RWPE2 (cell line): ENCODE measurements around the gene BMS1.
"Not testable (repeated sequence)": the region's sequence is repeated elsewhere in the genome, so short reads cannot be mapped to it uniquely, and the experiment has no call there.

ENCODE experiments used
- ATAC-seq: fragments of 200-7000 bp; cut with Tn5 transposase; 3 replicates; pipeline ENCODE4 v1.9.1; 2021; ENCODE audit warnings: low read depth
- DNase-seq: peaks from one replicate; pipeline ENCODE4 v3.0.0-alpha.2; 2020; ENCODE audit warnings: low spot score
- H3K27ac ChIP-seq: fragments of 450-650 bp; 2 replicates; pipeline ENCODE4 v1.5.1; 2017; ENCODE audit warnings: mild to moderate bottlenecking; ENCODE audit not compliant: poor library complexity, severe bottlenecking
- H3K27me3 ChIP-seq: fragments of 250-450 bp; sonication (Bioruptor Pico); 2 replicates; pipeline ENCODE4 v1.5.1; 2021; ENCODE audit warnings: mild to moderate bottlenecking, moderate library complexity; ENCODE audit not compliant: insufficient read depth, poor library complexity, severe bottlenecking
- H3K36me3 ChIP-seq: fragments of 250-450 bp; sonication (Bioruptor Pico); 2 replicates; pipeline ENCODE4 v1.5.1; 2020; ENCODE audit warnings: low read depth, mild to moderate bottlenecking, moderate library complexity
- H3K4me1 ChIP-seq: fragments of 250-450 bp; sonication (Bioruptor Pico); 2 replicates; pipeline ENCODE4 v1.5.1; 2021; ENCODE audit warnings: mild to moderate bottlenecking, moderate library complexity; ENCODE audit not compliant: insufficient read depth, poor library complexity, severe bottlenecking
- H3K4me3 ChIP-seq: fragments of 250-450 bp; sonication (Bioruptor Pico); 2 replicates; pipeline ENCODE4 v1.5.1; 2021; ENCODE audit warnings: mild to moderate bottlenecking, moderate library complexity; ENCODE audit not compliant: severe bottlenecking
- H3K9me3 ChIP-seq: fragments of 250-450 bp; sonication (Bioruptor Pico); 2 replicates; pipeline ENCODE4 v1.5.1; 2021; ENCODE audit warnings: mild to moderate bottlenecking, moderate library complexity; ENCODE audit not compliant: severe bottlenecking
- TF ChIP-seq, protein P1 (sequence below): fragments of 450-650 bp; IDR thresholded peaks from one replicate; pipeline ENCODE4 v1.5.1; 2017; ENCODE audit warnings: mild to moderate bottlenecking, moderate library complexity; ENCODE audit not compliant: poor library complexity, severe bottlenecking

The BMS1 gene

DNA sequence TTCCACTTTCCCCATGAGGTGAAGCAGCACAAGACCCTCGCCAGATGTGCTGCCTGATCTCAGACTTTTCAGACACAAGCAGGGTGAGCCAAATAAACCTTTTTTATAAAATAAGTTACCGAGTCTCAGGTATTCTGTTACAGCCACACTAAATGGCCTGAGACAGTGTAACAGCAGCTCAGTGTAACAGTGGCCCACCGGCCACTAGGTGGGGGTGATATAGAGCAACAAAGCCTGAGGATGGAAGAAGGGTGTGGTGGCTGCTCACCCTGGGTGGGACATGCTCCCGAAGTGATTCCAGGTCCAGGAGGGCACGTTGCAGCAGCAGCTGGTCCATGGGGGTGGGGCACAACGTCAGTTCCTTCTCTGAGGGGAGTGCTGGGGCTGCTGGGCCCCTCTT lies 44.6 kb downstream of the BMS1 start:
- Histone ChIP-seq H3K4me3 (no peak overlapping the region), H3K27ac (no peak overlapping the region), H3K4me1 (no peaks in the 10 kb centered on the region), H3K9me3 (no peaks in the 10 kb centered on the region), H3K27me3 (no peaks in the 10 kb centered on the region), H3K36me3 (peaks cover 49% of the 10 kb centered on the region)
- DNase-seq (no peak), ATAC-seq (no peak)
- TF ChIP-seq, protein P1, sequence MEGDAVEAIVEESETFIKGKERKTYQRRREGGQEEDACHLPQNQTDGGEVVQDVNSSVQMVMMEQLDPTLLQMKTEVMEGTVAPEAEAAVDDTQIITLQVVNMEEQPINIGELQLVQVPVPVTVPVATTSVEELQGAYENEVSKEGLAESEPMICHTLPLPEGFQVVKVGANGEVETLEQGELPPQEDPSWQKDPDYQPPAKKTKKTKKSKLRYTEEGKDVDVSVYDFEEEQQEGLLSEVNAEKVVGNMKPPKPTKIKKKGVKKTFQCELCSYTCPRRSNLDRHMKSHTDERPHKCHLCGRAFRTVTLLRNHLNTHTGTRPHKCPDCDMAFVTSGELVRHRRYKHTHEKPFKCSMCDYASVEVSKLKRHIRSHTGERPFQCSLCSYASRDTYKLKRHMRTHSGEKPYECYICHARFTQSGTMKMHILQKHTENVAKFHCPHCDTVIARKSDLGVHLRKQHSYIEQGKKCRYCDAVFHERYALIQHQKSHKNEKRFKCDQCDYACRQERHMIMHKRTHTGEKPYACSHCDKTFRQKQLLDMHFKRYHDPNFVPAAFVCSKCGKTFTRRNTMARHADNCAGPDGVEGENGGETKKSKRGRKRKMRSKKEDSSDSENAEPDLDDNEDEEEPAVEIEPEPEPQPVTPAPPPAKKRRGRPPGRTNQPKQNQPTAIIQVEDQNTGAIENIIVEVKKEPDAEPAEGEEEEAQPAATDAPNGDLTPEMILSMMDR, result no peak

DNA sequence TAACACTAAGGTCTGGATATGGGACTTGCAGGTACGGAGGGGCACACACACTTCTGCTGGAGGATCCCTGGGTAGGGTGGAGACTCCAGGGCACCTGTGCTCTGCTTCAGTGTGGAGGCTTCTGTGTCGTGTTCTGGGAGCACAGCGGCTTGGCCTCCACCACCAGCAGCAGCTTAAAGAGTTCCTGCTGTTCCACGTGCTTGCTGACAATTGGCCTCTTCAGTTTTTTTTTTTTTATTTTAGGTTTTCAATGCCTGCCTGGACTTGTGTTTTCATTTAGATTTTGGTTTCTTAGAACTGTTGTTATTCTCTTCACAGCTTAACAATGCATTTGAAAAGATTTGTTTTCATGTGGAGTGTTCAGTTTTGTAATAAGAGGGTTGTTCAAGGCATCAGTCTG lies 45.8 kb downstream of the BMS1 start:
- not testable (repeated sequence) for H3K4me3 ChIP-seq, H3K27me3 ChIP-seq, H3K27ac ChIP-seq, ATAC-seq, H3K9me3 ChIP-seq, DNase-seq, H3K4me1 ChIP-seq
- H3K36me3 ChIP-seq, result peaks cover 39% of the 10 kb centered on the region

DNA sequence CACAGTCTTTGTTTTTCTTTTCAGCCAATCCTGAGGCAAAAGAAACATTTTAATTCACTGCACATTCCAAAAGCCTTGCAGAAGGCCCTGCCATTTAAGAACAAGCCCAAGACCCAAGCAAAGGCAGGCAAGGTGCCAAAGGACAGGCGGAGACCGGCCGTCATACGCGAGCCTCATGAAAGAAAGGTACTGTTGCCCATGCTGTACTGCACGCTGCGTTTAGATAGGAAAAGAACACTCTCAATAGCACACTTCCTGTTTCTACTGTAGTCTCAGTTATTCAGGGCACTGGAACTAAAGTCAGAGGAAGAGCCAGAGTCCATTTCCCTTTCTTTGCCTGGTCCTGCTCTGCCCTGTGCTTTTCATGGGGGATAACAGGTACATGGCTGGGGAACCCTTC lies 47.6 kb downstream of the BMS1 start:
- Histone ChIP-seq H3K27me3 (no peaks in the 10 kb centered on the region), H3K9me3 (no peaks in the 10 kb centered on the region), H3K36me3 (peaks cover 23% of the 10 kb centered on the region), H3K4me1 (no peaks in the 10 kb centered on the region), H3K4me3 (no peak overlapping the region), H3K27ac (no peak overlapping the region)
- ATAC-seq, result no peak
- no peak for DNase-seq
- TF ChIP-seq, protein P1, result no peak

DNA sequence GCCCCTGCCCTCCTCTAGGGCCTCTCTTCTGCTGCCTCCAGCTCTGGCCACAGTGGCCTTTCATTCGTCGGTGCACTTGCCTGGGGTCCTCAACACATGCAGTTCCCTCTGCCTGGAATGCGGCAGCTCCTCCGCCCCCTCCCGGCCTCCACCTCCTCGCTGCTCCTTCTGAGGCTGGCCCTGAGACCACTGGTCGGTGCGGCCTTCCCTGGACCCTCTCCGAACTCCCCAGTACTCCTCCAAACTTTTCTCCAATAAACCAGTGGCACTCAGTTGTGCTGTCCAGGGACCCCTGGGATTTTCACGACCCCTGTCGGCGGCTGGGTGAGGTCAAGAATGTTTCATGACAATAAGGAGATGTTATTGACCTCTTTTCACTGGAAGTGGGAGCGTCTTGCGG lies 53.5 kb downstream of the BMS1 start:
- TF ChIP-seq, protein P1, result no peak
- Histone ChIP-seq H3K4me3 (no peak overlapping the region), H3K36me3 (peaks cover 6% of the 10 kb centered on the region; the same call in 1 of the 2 replicates), H3K27me3 (no peaks in the 10 kb centered on the region), H3K9me3 (no peaks in the 10 kb centered on the region), H3K4me1 (no peaks in the 10 kb centered on the region), H3K27ac (no peak overlapping the region)
- DNase-seq (no peak), ATAC-seq (no peak)

DNA sequence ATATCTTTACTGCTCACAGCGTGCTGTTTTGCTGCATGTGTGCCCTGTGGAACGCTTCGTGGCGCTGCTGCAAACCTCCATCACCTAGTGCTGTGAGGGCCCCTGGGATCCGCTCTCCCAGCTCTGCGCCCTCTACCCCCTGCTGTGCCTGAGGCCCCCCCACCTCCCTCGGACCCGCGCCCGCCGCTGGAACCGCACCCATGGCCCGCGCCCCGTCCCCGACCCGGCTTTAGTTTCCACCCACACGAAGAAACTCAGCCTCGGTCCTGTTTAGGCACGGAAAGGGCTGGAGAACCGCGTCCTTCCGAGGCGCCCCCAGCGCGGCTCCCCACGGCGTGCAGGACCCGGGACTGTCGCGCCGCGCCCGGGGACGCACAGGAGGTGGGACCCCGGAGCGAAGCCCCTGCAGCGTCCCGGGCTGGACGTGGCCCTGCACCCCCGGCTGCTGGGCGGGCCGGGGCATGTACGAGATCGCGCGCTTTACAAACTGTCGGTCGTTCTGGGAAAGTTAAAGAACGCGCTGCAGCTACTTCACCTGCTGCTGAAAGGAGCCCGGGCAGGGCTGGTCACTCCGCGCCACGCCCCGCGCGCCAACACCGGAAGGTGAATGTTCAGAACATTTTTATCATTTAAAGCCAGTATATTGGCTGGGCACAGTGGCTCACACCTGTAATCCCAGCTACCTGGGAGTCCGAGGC lies 54.3 kb downstream of the BMS1 start:
- DNase-seq, result no peak
- TF ChIP-seq, protein P1, result no peak
- Histone ChIP-seq H3K4me3 (peak overlapping the region; percentile 16), H3K9me3 (no peaks in the 10 kb centered on the region), H3K27ac (no peak overlapping the region), H3K27me3 (no peaks in the 10 kb centered on the region), H3K36me3 (no peaks in the 10 kb centered on the region), H3K4me1 (no peaks in the 10 kb centered on the region)
- ATAC-seq, result peak; percentile 52; the same call in 1 of the 3 replicates

DNA sequence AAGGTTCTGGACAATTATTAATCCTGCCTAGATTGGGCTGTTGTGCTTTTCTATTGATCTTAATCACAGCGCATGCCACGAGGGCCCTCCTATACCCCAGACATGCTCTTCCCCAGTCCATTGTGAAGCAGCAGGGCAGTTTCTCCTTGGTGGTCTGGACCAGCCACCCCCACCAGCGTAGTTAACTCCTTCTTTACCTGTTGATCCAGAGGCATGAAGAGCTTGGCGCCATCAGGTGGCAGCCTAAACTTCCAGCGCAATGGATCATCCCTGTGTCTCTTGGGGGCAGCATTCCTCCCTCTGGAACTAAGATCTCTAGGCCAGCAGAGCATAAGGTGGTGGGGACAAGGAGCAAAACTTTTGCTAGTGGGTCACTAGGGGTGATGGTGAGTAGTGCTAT lies 62.2 kb downstream of the BMS1 start:
- not testable (repeated sequence) for H3K27ac ChIP-seq, H3K27me3 ChIP-seq, DNase-seq, H3K4me3 ChIP-seq, ATAC-seq, H3K9me3 ChIP-seq, H3K36me3 ChIP-seq, H3K4me1 ChIP-seq

DNA sequence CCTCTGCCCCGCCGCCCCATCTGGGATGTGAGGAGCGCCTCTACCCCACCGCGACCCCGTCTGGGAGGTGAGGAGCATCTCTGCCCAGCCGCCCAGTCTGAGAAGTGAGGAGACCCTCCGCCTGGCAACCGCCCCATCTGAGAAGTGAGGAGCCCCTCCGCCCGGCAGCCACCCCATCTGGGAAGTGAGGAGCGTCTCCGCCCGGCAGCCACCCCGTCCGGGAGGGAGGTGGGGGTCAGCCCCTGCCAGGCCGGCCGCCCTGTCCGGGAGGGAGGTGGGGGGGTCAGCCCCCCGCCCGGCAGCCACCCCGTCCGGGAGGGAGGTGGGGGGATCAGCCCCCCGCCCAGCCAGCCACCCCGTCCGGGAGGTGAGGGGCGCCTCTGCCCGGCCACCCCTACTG lies 64.7 kb downstream of the BMS1 start:
- not testable (repeated sequence) for H3K4me1 ChIP-seq, ATAC-seq, H3K27ac ChIP-seq, H3K36me3 ChIP-seq, DNase-seq, H3K27me3 ChIP-seq, H3K4me3 ChIP-seq, H3K9me3 ChIP-seq
